Measurements from ENCODE around the gene SPDEF.

GRCh38 chr6:34515473-34516387 lies 40.4 kb downstream of the SPDEF start:
- TF ChIP-seq, protein P1, sequence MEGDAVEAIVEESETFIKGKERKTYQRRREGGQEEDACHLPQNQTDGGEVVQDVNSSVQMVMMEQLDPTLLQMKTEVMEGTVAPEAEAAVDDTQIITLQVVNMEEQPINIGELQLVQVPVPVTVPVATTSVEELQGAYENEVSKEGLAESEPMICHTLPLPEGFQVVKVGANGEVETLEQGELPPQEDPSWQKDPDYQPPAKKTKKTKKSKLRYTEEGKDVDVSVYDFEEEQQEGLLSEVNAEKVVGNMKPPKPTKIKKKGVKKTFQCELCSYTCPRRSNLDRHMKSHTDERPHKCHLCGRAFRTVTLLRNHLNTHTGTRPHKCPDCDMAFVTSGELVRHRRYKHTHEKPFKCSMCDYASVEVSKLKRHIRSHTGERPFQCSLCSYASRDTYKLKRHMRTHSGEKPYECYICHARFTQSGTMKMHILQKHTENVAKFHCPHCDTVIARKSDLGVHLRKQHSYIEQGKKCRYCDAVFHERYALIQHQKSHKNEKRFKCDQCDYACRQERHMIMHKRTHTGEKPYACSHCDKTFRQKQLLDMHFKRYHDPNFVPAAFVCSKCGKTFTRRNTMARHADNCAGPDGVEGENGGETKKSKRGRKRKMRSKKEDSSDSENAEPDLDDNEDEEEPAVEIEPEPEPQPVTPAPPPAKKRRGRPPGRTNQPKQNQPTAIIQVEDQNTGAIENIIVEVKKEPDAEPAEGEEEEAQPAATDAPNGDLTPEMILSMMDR (conservative IDR thresholded peaks at IDR 0.05 in 1 of 2, IDR thresholded peaks at IDR 0.05 in 1 of 2; ENCODE audit: low read depth in 1 of 2, low read length in 2 of 2), result no peak
- TF ChIP-seq EZH2 (IDR thresholded peaks at IDR 0.05; ENCODE audit: low read length, missing control alignments), result no peak

Data from fibroblast of lung (primary cell).